HK-2 (cell line): ENCODE results near the gene THSD4.
"Not testable (repeated sequence)": the region's sequence is repeated elsewhere in the genome, so short reads cannot be mapped to it uniquely, and the experiment has no call there.

Experiments used
- DNase-seq: peaks from one replicate; pipeline ENCODE4 v3.0.0-alpha.2; 2018; ENCODE audit not compliant: unreplicated experiment

THSD4 gene

DNA sequence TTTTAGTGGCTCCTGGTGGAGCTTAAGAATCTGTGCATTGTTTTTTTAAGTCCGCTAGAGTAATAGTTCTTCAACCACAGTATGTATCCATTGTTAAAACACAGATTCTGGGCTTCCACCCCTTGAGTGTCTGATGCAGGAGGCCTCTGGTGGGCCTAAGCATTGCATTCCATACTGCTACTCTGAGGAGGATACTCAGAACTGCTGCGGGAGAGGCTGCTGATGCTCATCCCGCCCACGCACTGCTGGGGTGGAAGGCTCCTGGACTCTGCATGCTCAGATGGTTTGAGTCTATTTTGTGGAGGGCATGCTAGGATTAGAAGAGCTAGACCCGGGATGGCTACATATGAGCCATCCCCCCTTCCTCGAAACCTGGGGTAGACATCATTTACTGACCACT lies 74.4 kb downstream of the THSD4 start:
- DNase-seq: no peak

GRCh38 chr15:71191296-71191695 lies 76.0 kb downstream of the THSD4 start:
- no peak for DNase-seq

DNA sequence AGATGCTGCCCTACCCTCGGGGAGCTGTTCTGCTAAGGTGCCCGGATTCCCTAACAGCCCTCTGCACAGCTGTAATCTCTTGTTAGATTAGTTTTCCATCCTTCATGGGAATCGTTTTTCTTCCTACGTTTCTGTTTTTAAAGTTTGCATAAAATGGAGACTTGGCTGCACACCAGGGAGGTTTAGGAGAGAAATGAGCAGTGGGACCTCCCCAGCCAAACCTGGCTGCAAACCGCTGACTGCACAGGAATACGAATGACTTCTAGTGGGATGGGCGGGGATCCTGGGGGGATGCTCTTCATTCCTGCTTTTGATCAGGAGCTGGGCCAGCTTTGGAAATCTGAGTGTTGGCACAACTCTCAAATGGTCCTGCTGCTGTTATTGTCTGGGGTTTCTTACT lies 77.5 kb downstream of the THSD4 start:
- DNase-seq: no peak

- DNase-seq: no peak
These were observed 79.0 kb downstream of the THSD4 start for GRCh38 chr15:71194286-71194685.

DNA sequence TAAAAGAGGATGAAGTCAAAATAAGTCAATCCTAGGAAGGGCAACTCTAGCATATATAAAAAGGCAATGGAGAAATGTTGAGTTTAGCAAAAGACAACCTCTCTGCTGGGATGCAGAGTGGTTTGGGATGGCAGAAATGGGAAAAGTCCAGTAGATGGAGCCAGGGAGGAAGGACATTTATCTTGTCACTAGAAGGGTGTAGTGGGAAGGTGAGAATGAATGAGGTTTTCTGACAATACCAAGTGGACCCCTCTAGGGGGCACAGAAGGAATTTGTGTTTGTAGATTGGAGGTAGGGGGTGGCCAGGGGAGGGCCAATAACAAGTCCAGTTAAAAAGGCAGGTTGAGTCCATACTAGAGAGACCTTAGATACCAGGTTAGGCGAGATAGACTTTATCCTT lies 80.0 kb downstream of the THSD4 start:
- DNase-seq: no peak

- DNase-seq: no peak
These were observed 82.3 kb downstream of the THSD4 start for GRCh38 chr15:71197620-71198019.

GRCh38 chr15:71198846-71199245 lies 83.6 kb downstream of the THSD4 start:
- DNase-seq: no peak

- DNase-seq: no peak
These were observed 84.4 kb downstream of the THSD4 start for GRCh38 chr15:71199384-71200351.

DNA sequence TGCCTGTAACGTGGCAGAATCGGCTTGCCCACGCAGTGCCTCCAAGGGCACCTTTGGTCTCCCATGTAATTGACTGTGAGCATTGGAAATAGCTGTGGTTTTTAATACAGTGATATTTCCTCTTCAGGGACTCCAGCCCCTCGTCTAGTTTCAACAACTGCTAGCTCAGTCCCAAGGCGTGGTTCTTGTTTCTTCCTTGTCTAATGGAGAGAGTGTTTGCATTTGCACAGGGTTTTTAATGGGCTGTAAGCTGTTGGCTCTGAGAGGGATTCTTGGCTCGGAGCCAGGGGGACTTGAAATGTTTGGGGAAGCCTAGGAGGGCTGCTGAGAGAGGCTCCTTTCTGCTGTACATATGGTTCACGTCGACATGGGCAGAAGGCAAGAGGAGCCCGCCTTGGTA lies 86.2 kb downstream of the THSD4 start:
- DNase-seq: no peak

DNA sequence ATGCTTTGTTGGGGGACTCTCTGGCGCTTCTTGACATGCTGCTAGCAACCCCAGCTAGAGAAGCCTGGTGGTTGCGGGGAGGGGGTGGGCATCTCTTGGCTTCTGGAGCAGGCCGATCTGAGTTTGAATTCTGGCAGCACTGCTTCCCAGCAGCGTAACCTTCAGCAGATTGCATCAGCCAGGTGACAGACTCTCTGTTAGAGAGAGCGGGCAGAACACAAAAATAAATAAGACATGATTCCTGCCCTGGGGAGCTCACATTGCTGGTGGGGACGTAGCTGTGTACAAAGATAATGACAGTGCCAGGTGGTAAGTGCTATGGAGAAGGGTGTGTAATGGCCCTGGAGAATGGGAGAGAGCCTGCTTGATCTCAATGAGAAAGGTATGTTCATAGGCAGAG lies 87.4 kb downstream of the THSD4 start:
- DNase-seq: no peak

DNA sequence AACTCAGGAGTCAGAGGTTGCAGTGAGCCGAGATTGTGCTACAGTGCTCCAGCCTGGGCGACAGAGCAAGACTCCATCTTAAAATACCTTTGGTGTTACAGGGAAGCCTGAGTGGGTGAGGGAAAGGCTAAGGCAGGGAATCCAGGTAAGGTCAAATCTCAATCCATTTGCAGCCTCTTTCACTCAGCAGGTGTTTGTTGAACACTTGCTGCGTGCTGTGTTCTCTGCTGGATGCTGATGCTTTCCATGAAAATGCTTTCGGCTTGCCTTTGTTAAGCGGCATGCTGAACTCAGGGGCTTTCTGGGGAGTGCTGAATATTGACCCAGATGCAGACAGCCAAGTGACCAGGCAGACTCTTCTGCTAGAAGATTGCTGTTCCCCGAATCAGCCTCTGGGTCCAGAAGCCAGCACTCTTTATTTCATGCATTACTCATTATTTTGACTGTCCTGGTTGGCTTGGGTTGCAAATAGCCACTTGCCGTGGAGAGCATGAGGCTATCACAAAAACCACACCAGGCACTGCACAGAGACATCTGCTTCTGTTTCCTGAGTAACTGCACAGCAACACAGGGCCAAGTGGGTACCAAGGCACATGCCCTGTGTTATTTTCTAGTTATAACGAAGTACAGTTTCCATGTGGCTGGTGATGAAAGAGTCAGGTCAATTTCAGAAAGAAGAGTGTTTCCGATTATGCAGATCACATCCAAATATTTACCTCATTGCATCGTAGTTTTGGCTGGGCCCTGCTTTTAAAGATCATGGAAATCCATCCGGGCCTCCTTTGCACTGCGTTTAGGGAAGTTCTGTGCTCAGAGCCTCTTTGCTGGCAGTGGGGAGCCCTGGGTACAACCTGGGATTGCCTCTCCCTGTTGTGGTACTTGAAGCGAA lies 88.6 kb downstream of the THSD4 start:
- no peak for DNase-seq

- no peak for DNase-seq
These were observed 91.9 kb downstream of the THSD4 start for GRCh38 chr15:71207141-71207540.

DNA sequence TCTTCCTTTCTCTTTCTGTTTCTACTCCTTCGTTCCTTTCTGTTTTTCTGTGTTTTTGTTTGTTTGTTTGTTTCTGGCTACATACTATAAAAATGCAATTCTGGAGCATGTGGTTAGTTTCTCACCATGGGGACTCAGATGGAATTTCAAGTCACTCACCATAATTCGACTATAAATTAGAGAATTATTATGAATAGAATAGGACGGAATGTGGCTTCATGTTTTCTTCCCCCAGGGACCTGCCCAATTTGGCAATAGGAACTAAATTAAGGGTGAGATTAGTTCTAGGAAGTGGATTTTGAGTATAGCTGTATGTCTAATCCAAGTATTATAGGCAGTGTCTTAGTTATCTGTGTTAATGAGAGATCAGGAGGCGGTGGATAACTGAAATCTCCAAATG lies 96.9 kb downstream of the THSD4 start:
- no peak for DNase-seq

DNA sequence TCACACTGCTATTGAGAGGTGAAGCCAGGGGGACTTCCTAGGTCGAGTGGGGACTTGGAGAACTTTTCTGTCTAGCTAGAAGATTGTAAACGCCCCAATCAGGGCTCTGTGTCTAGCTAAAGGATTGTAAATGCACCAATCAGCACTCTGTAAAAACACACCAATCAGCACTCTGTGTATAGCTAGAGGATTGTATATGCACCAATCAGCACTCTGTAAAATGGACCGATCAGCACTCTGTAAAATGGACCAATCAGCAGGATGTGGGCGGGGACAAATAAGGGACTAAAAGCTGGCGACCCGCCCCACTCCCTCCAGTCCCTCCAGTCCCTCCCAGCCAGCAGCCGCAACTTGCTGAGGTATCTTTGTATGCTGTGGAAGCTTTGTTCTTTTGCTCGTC lies 98.7 kb downstream of the THSD4 start:
- DNase-seq: not testable (repeated sequence)

- DNase-seq: no peak
These were observed 100.0 kb downstream of the THSD4 start for GRCh38 chr15:71215126-71215894.

DNA sequence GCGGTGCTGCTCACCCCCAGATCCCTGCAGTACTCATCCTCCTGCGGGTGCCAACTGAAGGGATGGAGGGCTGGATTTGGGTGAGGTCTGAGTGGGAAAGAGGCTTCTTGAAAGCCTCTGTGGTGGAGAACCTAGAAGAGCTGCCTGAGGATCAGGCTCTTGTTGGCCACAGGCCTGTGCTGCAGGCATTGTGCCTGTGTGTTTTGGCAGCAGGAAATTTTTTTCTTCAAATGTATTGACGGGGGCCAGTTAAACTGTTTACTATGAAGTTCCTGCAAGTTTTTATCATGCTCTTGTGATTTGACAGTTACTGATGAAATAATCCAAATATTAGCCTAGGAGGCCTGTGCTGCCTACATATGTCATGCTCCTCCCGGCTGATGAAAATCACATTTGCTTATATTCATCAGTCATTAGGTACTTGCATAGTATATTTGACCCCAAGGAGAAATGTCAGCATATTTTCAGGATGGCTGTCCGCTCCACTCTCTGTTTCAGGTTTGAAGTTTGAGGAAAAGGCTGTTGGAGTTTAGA lies 103.1 kb downstream of the THSD4 start:
- DNase-seq: no peak

DNA sequence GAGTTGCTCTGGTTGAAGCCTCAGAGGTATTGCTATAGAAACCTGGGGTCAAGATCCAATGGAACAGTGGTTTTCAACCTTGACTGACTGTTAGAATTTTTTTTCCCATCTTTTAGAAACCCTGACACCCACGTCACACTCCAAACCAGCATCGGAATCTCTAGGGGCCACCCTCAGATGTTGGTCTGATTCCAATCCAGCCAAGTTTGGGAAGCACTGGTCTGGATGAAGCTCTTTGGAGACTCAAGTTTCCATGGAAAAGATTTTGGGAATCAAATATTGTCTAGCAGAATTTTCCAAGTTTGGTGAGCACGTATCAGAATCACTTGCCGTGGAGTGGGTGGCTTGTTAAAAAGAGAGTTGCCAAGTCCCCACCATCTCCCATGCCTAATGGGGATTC lies 103.8 kb downstream of the THSD4 start:
- no peak for DNase-seq

DNA sequence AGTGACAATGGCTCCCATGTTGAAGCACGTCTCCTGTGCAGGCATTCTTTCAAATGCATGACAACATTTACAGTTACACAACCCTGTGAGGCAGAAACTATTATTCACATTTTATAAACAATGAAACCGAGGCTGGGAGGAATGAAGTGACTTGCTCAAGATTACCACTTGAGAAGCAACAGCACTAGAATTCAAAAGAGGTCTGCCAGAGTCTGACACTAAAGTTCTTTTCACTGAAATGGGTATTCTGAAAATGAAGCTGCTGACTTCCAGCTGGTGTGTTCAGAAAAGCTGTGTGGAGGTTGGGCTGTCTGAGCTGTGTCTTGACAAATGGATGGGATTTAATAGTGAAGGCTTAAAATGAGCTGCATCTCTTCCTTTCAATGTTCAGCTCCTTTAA lies 104.4 kb downstream of the THSD4 start:
- no peak for DNase-seq

DNA sequence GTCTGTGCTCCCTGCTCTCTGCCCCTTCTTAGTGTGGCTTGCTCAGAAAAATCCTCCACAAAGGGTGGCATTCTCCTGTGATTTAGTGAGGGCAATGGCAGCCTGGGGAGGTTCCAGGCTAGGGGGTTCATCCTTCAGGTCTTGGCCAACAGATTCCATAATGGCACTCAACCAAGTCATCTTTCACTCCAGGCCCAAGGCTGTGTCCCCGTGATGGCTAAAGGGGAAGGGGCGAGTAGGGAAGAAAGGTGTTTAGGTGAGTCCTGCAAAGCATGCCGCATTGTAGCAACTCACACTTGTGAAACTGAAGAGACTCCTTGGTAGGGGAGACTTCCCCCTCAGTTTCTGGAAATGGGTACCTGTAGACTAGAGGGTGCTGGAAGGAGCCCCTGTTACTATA lies 105.6 kb downstream of the THSD4 start:
- no peak for DNase-seq

GRCh38 chr15:71221417-71221816 lies 106.1 kb downstream of the THSD4 start:
- DNase-seq: no peak

- DNase-seq: no peak
These were observed 108.2 kb downstream of the THSD4 start for GRCh38 chr15:71223516-71223915.

- DNase-seq: no peak
These were observed 108.8 kb downstream of the THSD4 start for GRCh38 chr15:71224024-71224423.
